ENCODE measurements around the gene ICAM2. TPM values are rescaled to one million over a fixed set of nuclear protein-coding genes. Genes with fewer than 3 reads are reported as not detected.
A peak's percentile ranks its signal among the peaks of the same experiment; 100 is the strongest.
"Not testable (repeated sequence)": the region's sequence is repeated elsewhere in the genome, so short reads cannot be mapped to it uniquely, and the experiment has no call there.

The ICAM2 gene
- total RNA-seq, 1 donor from 2014 or later, result 43.3 TPM

GRCh38 chr17:63982641-63983040 is 37.8 kb downstream of the ICAM2 start:
- H3K9me3 ChIP-seq (ENCODE audit: control insufficient read depth in 3 of 3, low read length in 3 of 3), result not testable (repeated sequence)

GRCh38 chr17:63978272-63979200 is 41.9 kb downstream of the ICAM2 start:
- peak overlapping the region; percentile 79 for H3K27ac ChIP-seq (ENCODE audit: low read depth, low read length)
- H3K36me3 ChIP-seq (ENCODE audit: control insufficient read depth in 3 of 3, insufficient read depth in 3 of 3, low read length in 3 of 3), result peaks cover 0 to 2% (median 0%) of the 10 kb centered on the region in 3 donors
- no peaks in the 10 kb centered on the region for H3K9me3 ChIP-seq (ENCODE audit: control insufficient read depth in 3 of 3, low read length in 3 of 3)
- H3K4me3 ChIP-seq (ENCODE audit: low read length in 3 of 3), result peak overlapping the region in 2 of 3 donors; percentile 18 to 22
- H3K27me3 ChIP-seq (ENCODE audit: control insufficient read depth in 3 of 3, insufficient read depth in 3 of 3, low read length in 3 of 3), result no peaks in the 10 kb centered on the region
- peaks cover 80 to 95% (median 95%) of the 10 kb centered on the region in 3 donors for H3K4me1 ChIP-seq (ENCODE audit: control insufficient read depth in 3 of 3, insufficient read depth in 3 of 3, low read length in 3 of 3)
- H3K9ac ChIP-seq (ENCODE audit: low read depth in 1 of 3, low read length in 3 of 3), result peak overlapping the region; percentile 3 to 74 (median 54)

More at GRCh38 chr17:63982641-63983040, 37.8 kb downstream of the ICAM2 start:
- not testable (repeated sequence) for H3K27me3 ChIP-seq (ENCODE audit: control insufficient read depth in 3 of 3, insufficient read depth in 3 of 3, low read length in 3 of 3); H3K36me3 ChIP-seq (ENCODE audit: control insufficient read depth in 3 of 3, insufficient read depth in 3 of 3, low read length in 3 of 3); H3K4me3 ChIP-seq (ENCODE audit: low read length in 3 of 3)
- Histone ChIP-seq H3K9ac (ENCODE audit: low read depth in 1 of 3, low read length in 3 of 3) (peak overlapping the region in 1 of 3 donors; percentile 47), H3K4me1 (ENCODE audit: control insufficient read depth in 3 of 3, insufficient read depth in 3 of 3, low read length in 3 of 3) (peaks cover 80 to 92% (median 91%) of the 10 kb centered on the region in 3 donors), H3K27ac (ENCODE audit: low read depth, low read length) (peak overlapping the region; percentile 94)

- no peaks in the 10 kb centered on the region for H3K9me3 ChIP-seq (ENCODE audit: control insufficient read depth in 3 of 3, low read length in 3 of 3)
- H3K4me3 ChIP-seq (ENCODE audit: low read length in 3 of 3), result peak overlapping the region in 1 of 3 donors; percentile 18
- no peaks in the 10 kb centered on the region for H3K27me3 ChIP-seq (ENCODE audit: control insufficient read depth in 3 of 3, insufficient read depth in 3 of 3, low read length in 3 of 3)
- H3K36me3 ChIP-seq (ENCODE audit: control insufficient read depth in 3 of 3, insufficient read depth in 3 of 3, low read length in 3 of 3), result peaks cover 6 to 12% (median 7%) of the 10 kb centered on the region in 3 donors
- H3K9ac ChIP-seq (ENCODE audit: low read depth in 1 of 3, low read length in 3 of 3), result peak overlapping the region; percentile 28 to 54 (median 51)
- H3K27ac ChIP-seq (ENCODE audit: low read depth, low read length), result peak overlapping the region; percentile 90
- peaks cover 77 to 95% (median 87%) of the 10 kb centered on the region in 3 donors for H3K4me1 ChIP-seq (ENCODE audit: control insufficient read depth in 3 of 3, insufficient read depth in 3 of 3, low read length in 3 of 3)
Observed at GRCh38 chr17:63976702-63977101, 43.7 kb downstream of the ICAM2 start.

- Histone ChIP-seq H3K36me3 (ENCODE audit: control insufficient read depth in 3 of 3, insufficient read depth in 3 of 3, low read length in 3 of 3) (peaks cover 14 to 21% (median 16%) of the 10 kb centered on the region in 3 donors), H3K4me3 (ENCODE audit: low read length in 3 of 3) (peak overlapping the region in 1 of 3 donors; percentile 2), H3K27ac (ENCODE audit: low read depth, low read length) (peak overlapping the region; percentile 90), H3K4me1 (ENCODE audit: control insufficient read depth in 3 of 3, insufficient read depth in 3 of 3, low read length in 3 of 3) (peaks cover 72 to 90% (median 76%) of the 10 kb centered on the region in 3 donors), H3K27me3 (ENCODE audit: control insufficient read depth in 3 of 3, insufficient read depth in 3 of 3, low read length in 3 of 3) (no peaks in the 10 kb centered on the region), H3K9ac (ENCODE audit: low read depth in 1 of 3, low read length in 3 of 3) (peak overlapping the region in 2 of 3 donors; percentile 32 to 54), H3K9me3 (ENCODE audit: control insufficient read depth in 3 of 3, low read length in 3 of 3) (no peaks in the 10 kb centered on the region)
Observed at GRCh38 chr17:63975541-63976092, 44.8 kb downstream of the ICAM2 start.

DNA sequence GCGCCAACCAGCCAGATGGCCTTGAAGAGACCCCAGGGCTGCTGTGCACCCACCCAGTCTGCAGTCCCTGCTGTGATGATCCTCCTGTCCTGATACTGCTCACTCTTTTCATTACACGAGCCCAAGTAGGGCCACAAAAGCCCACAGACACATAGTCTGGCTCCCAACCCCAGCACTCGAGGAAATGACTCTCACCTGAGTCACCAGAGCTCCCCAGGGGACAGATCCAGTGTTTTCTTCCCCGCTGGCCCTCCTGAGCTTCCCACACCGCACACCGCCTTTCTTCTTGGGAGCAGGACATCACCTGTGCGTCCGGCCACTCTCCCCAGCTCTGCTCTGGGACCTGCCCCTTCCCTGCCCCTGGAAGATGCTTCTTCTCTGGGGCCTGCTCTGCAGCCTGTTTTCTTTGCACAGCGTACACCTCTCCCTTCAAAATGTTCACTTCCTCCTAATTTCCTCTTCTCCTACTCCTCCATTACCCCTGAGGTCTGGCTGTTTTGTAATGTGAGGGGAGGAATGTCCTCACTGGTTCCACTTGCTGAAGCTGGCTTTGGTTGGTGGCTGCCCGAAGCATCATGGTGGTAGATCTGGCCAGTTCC is 45.7 kb downstream of the ICAM2 start:
- Histone ChIP-seq H3K9me3 (ENCODE audit: control insufficient read depth in 3 of 3, low read length in 3 of 3) (no peaks in the 10 kb centered on the region), H3K4me3 (ENCODE audit: low read length in 3 of 3) (peak overlapping the region in 2 of 3 donors; percentile 22 to 54), H3K36me3 (ENCODE audit: control insufficient read depth in 3 of 3, insufficient read depth in 3 of 3, low read length in 3 of 3) (peaks cover 21 to 24% (median 22%) of the 10 kb centered on the region in 3 donors), H3K27me3 (ENCODE audit: control insufficient read depth in 3 of 3, insufficient read depth in 3 of 3, low read length in 3 of 3) (no peaks in the 10 kb centered on the region), H3K27ac (ENCODE audit: low read depth, low read length) (peak overlapping the region; percentile 90), H3K4me1 (ENCODE audit: control insufficient read depth in 3 of 3, insufficient read depth in 3 of 3, low read length in 3 of 3) (peaks cover 66 to 81% (median 67%) of the 10 kb centered on the region in 3 donors), H3K9ac (ENCODE audit: low read depth in 1 of 3, low read length in 3 of 3) (peak overlapping the region; percentile 55 to 77 (median 76))

GRCh38 chr17:63973930-63974593 is 46.4 kb downstream of the ICAM2 start:
- H3K9ac ChIP-seq (ENCODE audit: low read depth in 1 of 3, low read length in 3 of 3), result peak overlapping the region; percentile 55 to 77 (median 76)
- peak overlapping the region; percentile 90 for H3K27ac ChIP-seq (ENCODE audit: low read depth, low read length)
- H3K36me3 ChIP-seq (ENCODE audit: control insufficient read depth in 3 of 3, insufficient read depth in 3 of 3, low read length in 3 of 3), result peaks cover 21 to 30% (median 23%) of the 10 kb centered on the region in 3 donors
- no peaks in the 10 kb centered on the region for H3K27me3 ChIP-seq (ENCODE audit: control insufficient read depth in 3 of 3, insufficient read depth in 3 of 3, low read length in 3 of 3)
- peak overlapping the region; percentile 14 to 54 (median 22) for H3K4me3 ChIP-seq (ENCODE audit: low read length in 3 of 3)
- no peaks in the 10 kb centered on the region for H3K9me3 ChIP-seq (ENCODE audit: control insufficient read depth in 3 of 3, low read length in 3 of 3)
- peaks cover 59 to 74% (median 61%) of the 10 kb centered on the region in 3 donors for H3K4me1 ChIP-seq (ENCODE audit: control insufficient read depth in 3 of 3, insufficient read depth in 3 of 3, low read length in 3 of 3)

GRCh38 chr17:63973247-63973646 is 47.2 kb downstream of the ICAM2 start:
- Histone ChIP-seq H3K36me3 (ENCODE audit: control insufficient read depth in 3 of 3, insufficient read depth in 3 of 3, low read length in 3 of 3) (peaks cover 21 to 31% (median 26%) of the 10 kb centered on the region in 3 donors), H3K9ac (ENCODE audit: low read depth in 1 of 3, low read length in 3 of 3) (peak overlapping the region in 2 of 3 donors; percentile 34 to 76), H3K27me3 (ENCODE audit: control insufficient read depth in 3 of 3, insufficient read depth in 3 of 3, low read length in 3 of 3) (no peaks in the 10 kb centered on the region), H3K9me3 (ENCODE audit: control insufficient read depth in 3 of 3, low read length in 3 of 3) (no peaks in the 10 kb centered on the region), H3K27ac (ENCODE audit: low read depth, low read length) (peak overlapping the region; percentile 90), H3K4me3 (ENCODE audit: low read length in 3 of 3) (no peak overlapping the region), H3K4me1 (ENCODE audit: control insufficient read depth in 3 of 3, insufficient read depth in 3 of 3, low read length in 3 of 3) (peaks cover 51 to 67% (median 53%) of the 10 kb centered on the region in 3 donors)

DNA sequence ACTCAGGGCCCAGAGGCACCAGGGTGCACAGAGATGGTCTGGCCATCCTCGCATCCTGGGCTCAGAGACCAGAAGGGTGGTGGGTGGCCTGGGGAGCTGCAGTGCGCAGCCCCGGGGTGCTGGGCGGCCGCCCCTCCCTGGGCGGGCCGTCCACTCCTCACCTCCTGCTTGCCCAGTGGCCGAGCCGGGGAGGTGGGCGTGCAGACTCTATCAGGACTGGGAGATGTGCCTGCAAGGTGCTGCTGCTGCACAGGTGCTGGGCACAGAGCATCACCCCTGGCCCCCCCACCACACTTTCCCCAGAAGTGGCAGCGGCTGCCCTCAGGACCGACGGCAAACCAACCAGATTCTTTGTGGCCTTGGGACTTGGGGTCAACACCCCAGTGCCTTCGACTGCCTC is 47.6 kb downstream of the ICAM2 start, which contains the start of gene SCN4A:
SCN4A (minus strand) TSS at position 123 of the 400 bp plus-strand sequence; CDS start at position 46, 77 bp downstream.
- Histone ChIP-seq H3K27ac (ENCODE audit: low read depth, low read length) (peak within 1 kb of the TSS; percentile 90), H3K9me3 (ENCODE audit: control insufficient read depth in 3 of 3, low read length in 3 of 3) (no peaks in the 10 kb centered on the region), H3K27me3 (ENCODE audit: control insufficient read depth in 3 of 3, insufficient read depth in 3 of 3, low read length in 3 of 3) (no peaks in the 10 kb centered on the region), H3K9ac (ENCODE audit: low read depth in 1 of 3, low read length in 3 of 3) (peak within 1 kb of the TSS in 2 of 3 donors; percentile 34 to 76), H3K4me3 (ENCODE audit: low read length in 3 of 3) (peak within 1 kb of the TSS in 1 of 3 donors; percentile 22), H3K4me1 (ENCODE audit: control insufficient read depth in 3 of 3, insufficient read depth in 3 of 3, low read length in 3 of 3) (peaks cover 50 to 68% (median 53%) of the 10 kb centered on the region in 3 donors), H3K36me3 (ENCODE audit: control insufficient read depth in 3 of 3, insufficient read depth in 3 of 3, low read length in 3 of 3) (peaks cover 26 to 35% (median 31%) of the 10 kb centered on the region in 3 donors)

DNA sequence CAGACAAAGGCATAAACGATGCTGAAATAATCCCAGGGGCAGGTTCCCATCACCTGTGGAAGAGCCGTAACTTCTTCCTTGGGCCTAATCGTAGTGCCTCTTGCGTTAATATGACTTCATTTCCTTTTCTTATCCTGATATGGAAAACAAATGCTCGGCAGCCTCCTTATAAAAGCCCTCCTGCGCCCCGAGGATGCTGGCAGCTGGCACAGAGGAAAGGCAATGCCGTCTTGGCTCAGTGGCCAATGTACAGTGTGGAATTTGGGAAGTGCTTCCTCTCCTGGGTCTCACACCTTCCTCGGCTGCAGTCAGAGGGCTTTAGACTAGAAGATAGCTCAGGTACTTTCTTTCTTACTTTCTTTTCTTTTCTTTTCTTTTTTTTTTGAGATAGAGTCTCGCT is 51.2 kb downstream of the ICAM2 start:
- Histone ChIP-seq H3K9me3 (ENCODE audit: control insufficient read depth in 3 of 3, low read length in 3 of 3) (no peaks in the 10 kb centered on the region), H3K27ac (ENCODE audit: low read depth, low read length) (no peak overlapping the region), H3K36me3 (ENCODE audit: control insufficient read depth in 3 of 3, insufficient read depth in 3 of 3, low read length in 3 of 3) (peaks cover 39 to 55% (median 41%) of the 10 kb centered on the region in 3 donors), H3K27me3 (ENCODE audit: control insufficient read depth in 3 of 3, insufficient read depth in 3 of 3, low read length in 3 of 3) (no peaks in the 10 kb centered on the region), H3K9ac (ENCODE audit: low read depth in 1 of 3, low read length in 3 of 3) (no peak overlapping the region), H3K4me1 (ENCODE audit: control insufficient read depth in 3 of 3, insufficient read depth in 3 of 3, low read length in 3 of 3) (peaks cover 21 to 46% (median 23%) of the 10 kb centered on the region in 3 donors), H3K4me3 (ENCODE audit: low read length in 3 of 3) (no peak overlapping the region)

All from skeletal muscle tissue (tissue), 4 donors.